ENCODE data around the gene BANF2.

BANF2 gene

DNA sequence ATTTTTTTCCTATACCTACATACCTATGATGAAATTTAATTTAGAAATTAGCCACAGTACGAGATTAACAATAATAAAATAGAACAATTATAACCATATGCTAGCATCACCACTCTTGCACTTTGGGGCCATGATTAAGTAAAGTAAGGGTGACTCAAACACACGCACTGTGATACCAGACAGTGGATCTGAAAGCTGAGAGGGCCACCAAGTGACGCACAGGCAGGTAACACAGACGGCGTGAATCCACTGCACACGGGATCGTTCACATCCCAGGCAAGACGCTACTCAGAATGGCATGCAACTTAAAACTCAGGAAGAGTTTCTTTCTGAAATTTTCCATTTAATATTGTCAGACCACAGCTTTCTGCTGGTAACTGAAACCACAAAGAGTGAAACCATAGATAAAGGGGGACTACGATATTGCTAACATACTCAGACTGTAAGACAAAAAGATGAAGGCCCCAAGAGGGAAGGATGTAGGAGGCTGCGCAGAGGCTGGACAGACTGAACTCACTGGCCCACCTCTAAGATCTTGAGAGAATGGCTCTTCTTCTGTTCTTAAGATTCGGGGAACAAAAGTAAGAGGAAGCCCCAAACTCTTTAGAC is 35.6 kb upstream of the BANF2 start:
- DNase-seq (ENCODE audit: low spot score) = no peak

DNA sequence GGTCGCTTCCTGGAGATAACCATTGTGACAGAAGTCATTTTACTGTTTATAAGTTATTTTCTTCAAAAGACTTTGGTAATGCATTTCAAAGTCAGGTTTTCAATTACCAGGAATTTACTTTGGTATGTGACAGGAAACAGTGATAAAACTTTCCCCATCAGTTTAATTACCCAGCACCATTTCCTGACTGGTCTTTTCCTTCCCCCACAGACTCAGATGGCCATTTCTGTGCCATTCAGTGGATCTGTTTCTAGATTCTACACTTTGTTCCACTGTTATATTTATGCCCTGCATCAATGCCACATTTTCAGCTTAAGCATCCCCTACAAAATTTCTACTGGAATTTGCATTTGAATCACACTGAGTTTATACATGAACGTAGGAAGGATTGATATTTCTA is 34.0 kb upstream of the BANF2 start:
- DNase-seq (ENCODE audit: low spot score) = no peak

DNA sequence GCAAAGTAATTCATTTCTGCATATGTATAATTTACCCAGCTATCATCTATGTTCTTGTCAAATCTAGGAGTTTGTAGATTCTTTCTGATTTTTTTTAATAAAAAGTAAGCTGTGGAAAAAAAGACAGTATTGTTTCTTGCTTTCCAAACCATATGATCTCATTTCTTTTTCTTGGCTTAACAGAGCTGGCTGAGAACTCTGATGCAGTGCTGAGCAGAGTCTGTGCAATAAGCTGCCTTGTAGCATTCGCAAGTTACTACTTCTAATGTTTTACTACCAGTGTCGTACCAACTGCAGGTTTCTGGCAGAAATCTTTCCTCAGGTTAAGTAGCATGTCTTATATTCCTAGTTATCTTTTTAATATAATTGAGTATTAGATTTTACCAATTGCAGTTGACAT is 33.3 kb upstream of the BANF2 start:
- DNase-seq (ENCODE audit: low spot score) = peak; percentile 54

DNA sequence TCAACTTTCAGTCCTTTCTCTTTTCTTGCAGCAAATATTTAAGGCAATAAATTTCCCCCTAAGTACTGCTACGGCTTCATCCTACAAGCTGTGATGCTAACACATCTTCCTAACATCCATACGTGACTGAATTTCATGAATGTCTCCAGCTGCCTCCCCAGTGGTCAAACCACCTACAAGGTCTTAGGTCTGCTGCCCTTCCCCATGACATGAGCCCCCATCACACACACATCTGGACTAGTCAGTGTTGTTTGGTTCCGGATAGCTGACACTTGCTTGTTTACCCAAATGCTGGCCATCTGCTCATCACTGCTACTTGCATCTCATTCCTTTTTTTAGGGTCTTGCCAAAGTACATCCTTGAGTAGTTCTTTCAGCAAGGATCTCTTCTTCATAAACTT is 32.3 kb upstream of the BANF2 start:
- DNase-seq (ENCODE audit: low spot score) = no peak

DNA sequence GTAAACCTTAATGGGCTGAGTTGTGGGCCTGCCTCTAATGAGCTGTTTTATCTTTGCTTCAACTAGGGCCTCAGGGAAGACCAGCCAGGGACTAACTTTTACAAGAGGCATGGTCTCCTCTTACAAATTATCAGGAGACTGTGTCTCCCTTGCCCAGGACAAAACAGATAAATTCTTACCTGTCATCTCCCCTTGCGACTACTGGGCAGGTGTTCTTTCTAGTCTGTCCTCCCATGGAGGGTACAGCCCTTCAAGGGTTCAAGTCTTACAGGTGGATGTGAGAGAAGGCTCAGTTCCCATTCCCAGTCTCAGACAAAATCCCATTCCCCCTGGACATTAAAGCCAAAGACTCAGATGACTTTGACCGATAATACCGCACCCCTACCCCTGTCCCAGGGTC is 31.3 kb upstream of the BANF2 start:
- DNase-seq (ENCODE audit: low spot score) = no peak

DNA sequence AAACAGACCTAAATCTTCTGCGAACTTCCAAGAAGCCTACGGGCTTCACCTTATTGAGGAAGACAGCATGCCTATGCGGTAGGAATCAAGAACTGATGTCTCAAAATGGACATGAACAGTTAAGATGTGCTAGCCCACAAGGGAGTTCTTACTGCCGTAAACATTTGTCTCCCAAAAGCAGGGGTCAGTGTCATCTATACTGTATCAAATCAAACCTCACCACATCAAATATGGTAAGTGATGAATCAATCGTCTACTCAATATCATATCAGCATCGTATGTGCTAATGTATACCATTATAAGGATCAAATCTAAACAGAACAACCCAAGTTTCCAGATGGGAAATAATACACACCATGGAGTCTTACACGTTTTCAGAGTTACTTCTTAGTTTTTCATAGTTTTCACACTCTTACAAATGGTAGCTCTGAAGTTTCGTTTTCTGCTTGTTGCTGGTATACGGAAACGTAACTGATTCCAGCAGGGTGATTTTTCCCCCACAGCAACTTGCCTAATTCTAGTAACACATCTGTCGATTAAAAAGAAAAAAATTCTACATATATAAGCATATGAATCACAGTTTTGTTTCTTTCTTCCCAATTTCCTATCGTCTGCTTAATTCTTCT is 30.3 kb upstream of the BANF2 start:
- no peak for DNase-seq (ENCODE audit: low spot score)

DNA sequence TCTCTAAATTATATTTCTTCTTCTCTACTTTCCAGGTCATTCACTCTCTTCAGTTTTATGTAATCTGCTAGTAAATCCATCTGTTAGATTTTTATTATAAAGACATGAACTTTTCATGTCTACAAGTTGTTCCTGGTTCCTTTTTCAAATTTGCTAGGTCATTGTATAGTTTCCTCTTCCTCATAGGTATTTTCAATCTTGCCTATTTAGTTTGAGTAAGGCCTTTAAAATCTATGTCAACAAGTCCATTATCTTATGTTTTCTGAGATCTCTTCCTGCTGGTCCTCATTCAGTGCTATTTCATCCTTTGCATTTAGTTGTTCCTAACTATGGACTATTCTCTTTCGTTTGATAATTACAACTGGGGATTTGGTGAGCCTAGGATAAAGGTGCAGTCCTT is 28.8 kb upstream of the BANF2 start:
- DNase-seq (ENCODE audit: low spot score) = no peak

DNA sequence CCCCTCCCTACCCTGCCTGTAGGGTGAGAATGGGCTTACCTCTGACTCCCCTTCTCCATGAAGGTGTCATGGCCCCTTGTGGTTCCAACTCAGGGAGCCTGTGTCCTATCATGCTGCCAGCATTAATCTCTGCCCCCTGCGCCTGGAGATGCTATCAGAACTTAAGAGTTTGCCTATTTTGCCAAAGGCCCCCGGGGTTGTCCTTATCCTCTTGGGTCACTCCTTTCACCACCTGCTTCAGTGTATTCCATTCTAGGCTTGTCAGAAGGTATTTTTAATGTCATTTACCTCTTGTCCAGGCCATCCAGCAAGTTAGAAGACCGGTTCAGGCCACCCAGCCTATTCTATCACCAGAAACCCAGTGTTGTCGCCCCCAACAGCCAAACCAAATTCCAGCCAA is 28.2 kb upstream of the BANF2 start:
- DNase-seq (ENCODE audit: low spot score) = no peak

DNA sequence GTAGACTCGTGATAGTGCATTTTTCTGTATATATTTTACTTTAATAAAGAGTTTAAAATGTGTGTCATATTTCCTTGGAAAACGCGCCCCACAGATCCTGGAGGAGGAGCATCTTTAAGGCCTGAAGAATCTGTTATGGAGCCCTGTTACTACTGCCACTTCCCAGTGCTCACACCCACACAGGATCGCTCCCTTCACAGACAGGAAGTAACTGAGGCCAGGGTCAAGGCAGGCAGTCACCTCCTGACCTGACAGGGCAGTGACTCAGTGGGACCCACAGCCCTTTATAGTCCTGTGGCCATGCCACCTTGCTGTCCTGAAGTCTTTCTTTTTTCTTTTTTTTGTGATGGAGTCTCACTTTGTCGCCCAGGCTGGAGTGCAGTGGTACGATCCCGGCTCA is 26.7 kb upstream of the BANF2 start:
- DNase-seq (ENCODE audit: low spot score) = no peak

DNA sequence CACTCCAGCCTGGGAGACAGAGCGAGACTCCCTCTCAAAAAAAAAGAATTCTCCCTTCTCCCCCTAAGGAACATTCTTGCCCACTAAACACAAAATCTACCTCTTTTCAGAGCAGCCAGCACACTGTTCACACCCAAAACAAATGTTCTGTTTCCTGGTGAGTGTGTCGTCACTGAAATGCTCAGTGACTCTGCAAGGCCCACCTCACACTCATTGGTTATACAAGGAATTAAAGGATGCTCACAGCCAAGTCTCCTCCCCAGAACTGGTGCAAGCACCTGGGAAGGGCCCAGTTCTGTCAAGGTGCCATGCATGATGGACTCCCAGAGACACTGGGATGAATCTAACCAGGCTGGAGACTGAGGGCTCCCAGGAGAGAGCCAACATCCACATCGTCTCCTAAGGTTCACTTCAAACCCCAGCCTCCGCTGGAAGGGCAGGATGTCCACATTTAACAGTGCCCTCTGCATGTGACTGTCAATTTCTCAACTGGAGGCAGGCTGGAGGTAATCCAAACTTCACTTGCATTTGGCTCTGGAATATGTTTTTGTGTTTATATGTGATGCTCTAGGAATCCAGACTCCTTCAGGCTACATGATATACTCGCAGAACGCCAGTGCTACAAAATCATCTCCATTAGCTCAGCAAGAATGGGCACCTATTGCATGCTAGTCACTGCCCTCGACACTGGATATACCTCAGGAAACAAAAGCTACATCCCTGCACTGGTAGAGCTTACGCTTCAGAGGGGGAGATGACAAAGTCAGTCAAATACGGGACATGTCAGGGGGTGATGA is 24.8 kb upstream of the BANF2 start:
- DNase-seq (ENCODE audit: low spot score) = no peak

DNA sequence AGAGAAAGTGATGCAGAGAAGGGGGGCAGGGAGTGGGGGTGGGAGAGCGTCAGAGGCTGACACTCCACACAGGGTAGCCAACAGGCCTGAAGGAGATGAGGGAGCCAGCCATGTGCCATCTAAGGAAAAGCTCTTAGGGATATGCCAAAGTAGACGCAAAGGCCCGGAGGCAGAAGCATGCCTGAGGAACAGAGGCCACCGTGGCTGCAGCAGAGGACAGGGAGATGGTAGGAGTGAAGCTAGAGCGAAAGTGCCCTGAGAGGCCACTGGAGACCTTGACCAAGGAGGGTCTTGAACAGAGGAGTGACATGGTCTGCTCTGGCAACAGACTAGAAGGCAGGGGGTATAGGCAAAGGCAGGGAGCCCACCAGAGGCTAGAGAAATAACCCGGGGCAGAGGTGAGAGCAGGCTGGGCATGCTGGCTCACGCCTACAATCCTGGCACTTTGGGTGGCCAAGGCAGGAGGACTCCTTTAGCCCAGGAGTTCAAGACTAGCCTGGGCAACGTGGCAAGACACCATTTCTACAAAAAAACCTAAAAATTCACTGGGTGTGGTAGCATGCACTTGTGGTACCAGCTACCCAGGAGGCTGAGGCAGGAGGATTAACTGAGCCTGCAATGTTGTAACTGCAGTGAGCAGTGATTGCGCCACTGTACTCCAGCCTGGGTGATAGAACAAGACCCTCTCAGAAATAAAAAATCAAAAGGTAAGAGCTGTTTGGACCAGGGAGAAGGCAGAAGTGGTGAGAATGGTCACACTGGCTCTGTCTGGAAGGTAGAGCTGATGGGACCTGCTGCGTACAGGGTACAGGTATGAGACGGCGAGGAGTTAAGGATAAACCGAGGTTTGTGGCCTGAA is 24.0 kb upstream of the BANF2 start:
- no peak for DNase-seq (ENCODE audit: low spot score)

DNA sequence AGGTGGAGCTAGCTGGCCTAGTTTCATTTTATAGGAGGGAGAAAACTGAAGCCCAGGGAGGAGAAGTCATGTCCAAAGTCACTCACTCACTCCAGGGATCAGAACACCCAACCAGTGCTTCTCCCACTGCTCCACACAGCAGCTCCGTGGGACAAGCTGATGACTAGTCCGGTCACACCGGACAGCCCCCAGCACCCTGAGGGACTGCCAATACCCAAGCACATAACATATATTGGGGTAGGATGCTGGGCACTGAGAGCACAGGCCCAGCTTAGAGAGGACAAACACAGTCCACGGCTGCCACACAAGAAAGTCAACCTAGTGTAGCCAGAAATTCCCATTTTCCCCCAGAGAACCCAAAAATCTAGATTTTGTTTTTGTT is 23.4 kb upstream of the BANF2 start:
- DNase-seq (ENCODE audit: low spot score) = no peak

DNA sequence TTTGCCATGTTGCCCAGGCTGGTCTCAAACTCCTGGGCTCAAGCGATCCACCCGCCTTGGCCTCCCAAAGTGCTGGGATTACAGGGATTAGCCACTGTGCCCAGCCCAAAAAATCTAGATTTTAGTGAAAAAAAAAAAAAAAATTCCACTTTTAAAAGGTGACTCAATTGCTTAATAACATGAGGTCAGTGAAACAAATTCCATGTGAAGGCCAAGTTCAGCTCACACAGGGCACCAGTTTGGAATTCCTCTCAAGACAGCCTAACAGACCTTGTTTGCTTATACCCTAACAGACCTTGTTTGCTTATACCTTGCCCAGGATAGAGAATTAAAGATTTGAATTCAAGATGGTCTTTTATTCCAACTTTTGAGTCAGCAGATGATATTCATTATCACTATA is 22.8 kb upstream of the BANF2 start:
- DNase-seq (ENCODE audit: low spot score) = no peak

DNA sequence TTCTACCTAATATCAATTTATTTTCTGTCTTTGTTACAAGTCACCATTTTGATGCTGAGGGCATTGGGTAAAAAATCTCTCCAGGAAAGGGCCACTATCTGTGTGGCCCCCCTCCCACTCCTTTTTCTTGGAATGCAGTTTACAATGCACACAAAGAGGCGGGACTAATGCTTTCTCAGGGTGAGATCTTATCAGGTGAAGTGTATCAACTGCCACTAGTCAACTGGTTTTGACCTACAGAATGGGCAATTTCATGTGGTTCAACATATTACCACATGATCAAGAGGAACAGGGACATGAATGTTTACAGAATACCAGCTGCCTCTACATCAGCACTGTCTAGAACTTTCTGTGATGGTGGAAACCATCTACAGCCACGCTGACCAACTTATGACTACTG is 21.5 kb upstream of the BANF2 start:
- no peak for DNase-seq (ENCODE audit: low spot score)

DNA sequence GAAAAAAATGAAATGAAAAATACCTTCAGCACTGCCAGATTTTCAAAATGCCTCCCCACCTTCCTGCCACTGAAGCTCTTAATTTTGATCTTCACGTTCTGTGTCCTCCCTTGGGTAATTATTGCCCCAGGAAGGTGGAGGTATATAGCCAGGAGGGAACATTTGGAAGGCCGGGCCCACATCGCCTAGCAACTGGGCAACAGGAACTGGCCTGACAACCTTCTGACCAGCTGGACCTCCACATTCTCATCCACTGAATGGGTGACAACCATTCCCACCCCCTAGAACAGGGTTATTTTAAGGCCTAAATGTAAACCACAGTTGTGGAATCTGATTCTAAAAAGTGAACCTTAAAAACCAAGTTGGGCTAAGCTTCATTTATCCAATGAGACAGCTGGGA is 20.9 kb upstream of the BANF2 start:
- no peak for DNase-seq (ENCODE audit: low spot score)

DNA sequence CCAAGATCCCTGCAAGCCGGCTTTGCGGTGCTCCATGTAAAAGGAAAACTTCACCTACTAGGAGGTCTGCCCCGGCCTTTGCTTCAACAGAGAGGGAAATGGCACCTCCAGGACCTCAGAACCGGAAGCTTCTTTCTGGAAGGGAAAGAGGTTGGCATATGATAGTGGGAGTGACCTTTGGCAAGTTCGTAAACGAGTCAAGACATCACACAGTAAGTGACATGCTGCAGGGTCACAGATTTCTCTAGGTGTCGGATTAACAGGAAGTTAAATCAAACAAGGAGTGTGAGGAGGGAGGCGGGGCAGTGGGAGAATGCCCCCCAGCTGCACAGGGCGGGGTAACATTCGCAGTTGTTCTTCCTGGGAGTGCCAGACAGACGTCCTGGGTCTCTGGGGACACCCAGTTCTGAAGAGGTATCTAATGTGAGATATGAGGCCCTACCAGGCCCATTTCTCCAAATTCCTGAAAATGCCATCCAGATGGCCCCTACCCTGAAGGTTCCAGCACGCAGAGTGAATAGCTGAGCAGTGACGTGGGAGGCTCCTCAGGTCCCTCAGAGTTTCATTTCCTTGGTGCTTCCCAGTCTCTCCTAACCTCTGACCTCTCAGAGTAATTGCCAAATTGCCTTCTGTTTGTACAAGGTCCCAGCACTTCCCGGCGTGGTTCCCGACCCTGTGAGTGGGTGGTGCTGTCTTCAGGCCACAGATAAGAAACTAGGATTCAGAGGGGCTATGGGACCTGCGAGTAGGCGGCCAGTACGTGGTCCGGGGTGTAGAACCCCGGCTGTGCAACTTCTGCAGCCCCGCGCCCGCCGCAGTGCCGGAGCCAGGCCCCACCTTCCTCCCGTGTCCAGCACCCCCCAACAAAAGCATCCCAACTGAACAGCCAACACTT is 19.6 kb upstream of the BANF2 start:
- DNase-seq (ENCODE audit: low spot score) = no peak

DNA sequence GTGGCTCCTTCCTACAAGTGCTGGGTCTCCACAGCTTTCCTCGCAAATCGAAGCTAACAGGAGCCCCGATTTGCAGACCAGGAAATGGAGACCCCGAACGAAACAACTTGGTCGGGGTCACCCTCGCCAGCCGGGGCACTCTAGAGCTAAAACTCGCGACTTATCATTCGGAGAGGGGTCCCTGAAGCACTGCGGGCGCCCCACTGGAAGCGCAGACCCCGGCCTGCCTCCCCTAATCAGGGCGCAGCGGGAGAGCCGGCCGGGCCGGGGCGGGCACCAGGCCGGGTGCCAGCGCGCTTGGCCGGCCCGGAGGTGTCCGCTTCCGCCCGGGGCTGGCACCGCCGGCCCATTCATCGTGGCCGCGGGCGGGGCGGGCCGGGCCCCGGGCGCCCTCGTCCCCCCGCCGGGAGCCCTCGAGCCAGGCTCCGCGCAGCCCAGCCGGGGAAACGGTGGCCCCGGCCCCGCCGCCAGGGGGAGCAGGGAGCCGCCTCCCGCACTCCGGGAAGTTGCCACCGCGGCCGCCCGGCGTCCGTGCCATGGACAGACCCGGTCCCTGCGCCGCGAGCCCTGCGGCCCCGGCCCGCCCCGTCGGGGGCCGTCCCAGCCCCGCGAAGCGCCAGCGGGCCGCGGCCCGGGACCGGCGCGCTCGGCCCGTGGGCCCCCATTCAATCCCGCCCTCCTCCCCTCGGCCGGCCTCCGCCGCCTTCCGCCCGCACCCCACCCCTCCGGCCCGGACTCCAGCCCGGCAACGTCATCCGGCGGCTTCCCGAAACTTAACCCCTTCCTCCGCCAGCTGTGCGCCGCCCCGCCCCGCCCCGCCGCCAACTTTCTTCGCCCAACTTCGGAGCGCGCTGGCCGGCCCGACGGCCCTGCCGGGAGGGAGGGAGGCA is 18.7 kb upstream of the BANF2 start:
- DNase-seq (ENCODE audit: low spot score) = peak; percentile 84

DNA sequence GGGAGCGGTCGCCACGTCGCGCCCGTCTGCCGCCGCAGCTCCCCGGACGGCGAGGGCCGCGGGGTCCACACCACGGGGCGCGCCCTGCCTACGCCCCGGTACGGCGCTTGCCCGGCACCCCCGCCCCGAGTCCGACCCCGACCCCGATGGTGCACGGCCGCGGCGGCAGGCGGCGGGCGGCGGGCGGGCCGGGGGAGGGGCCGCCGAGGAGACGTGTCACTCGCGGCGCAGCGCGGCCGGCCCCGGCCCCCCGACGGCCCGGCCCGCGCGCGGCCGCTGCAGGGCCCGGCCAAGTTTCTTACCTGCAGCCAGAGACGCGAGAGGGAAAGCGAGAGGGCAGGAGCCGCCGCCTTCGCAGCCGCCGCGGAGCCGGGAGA is 18.1 kb upstream of the BANF2 start:
- no peak for DNase-seq (ENCODE audit: low spot score)

DNA sequence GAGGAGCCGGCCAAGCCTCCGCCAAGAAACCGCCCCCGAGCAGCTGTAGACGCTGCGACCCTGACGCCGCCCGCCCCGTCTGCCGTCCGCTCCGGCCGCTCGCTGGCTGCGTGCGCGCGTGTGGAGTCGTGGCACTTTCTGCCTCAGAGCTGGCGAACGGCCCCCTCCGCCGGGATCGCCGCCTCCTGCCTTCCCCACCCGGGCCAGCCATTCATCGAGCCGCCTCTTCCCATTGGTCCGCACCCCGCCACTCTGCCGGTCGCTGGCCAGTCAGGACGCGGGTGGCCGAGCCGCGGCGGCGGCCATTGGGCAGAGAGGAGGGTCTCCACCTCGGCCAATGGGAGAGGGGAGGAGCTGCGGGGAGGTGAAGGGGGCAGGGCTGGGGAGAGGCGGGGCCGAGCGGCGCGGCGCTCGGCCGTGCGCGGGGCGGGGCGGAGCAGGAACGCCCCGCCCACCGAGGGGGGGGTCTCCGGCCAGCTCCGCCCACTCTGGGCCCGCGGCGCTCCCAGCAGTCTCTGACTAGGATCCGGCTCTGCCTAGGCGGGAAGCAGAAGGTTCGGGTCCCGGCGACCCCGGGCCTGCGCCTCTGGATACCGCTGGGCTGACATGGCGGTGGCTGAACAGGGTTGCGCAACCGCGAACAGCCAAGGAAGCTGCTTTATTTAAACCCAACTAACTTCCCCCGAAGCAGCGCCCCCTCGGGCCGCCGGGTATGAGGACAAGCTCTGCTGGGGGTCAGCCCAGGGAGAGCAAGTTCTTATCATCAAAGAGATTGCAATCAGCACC is 17.5 kb upstream of the BANF2 start, which contains the start of gene RRBP1:
Gene RRBP1 (minus strand): TSS at position 140 of the 786 bp plus-strand sequence. CDS start 21,735 bp downstream, outside the sequence.
- DNase-seq (ENCODE audit: low spot score) = peak; percentile 98

DNA sequence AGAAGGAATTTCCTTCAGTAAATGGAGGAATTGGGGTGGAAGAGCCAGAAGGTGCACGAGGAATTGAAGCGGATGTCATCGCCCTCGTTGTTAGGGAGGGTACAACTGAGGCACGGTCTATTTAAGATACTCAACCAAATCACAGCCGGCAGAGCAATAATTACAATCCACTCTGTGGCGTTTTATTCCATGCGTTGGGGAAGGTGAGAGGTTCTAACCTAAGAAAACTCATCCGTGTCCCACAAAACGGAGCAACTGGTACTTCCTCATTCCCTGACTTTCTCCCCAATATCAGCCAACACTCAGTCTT is 16.9 kb upstream of the BANF2 start:
- DNase-seq (ENCODE audit: low spot score) = no peak

Measured in globus pallidus (tissue), 1 donor.